ENCODE measurements around the gene TRIP13. TPM values are rescaled to one million over a fixed set of nuclear protein-coding genes. Genes with fewer than 3 reads are reported as not detected.

The TRIP13 gene
- total RNA-seq, 4 donors from 2014 or later = 0.53 to 3.0 (median 1.6) TPM

- TF ChIP-seq, protein P1, sequence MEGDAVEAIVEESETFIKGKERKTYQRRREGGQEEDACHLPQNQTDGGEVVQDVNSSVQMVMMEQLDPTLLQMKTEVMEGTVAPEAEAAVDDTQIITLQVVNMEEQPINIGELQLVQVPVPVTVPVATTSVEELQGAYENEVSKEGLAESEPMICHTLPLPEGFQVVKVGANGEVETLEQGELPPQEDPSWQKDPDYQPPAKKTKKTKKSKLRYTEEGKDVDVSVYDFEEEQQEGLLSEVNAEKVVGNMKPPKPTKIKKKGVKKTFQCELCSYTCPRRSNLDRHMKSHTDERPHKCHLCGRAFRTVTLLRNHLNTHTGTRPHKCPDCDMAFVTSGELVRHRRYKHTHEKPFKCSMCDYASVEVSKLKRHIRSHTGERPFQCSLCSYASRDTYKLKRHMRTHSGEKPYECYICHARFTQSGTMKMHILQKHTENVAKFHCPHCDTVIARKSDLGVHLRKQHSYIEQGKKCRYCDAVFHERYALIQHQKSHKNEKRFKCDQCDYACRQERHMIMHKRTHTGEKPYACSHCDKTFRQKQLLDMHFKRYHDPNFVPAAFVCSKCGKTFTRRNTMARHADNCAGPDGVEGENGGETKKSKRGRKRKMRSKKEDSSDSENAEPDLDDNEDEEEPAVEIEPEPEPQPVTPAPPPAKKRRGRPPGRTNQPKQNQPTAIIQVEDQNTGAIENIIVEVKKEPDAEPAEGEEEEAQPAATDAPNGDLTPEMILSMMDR (IDR thresholded peaks at IDR 0.05) = no peak
- H3K4me3 ChIP-seq (ENCODE audit: low read depth, poor library complexity, severe bottlenecking) = no peak overlapping the region
- no peak for DNase-seq (ENCODE audit: low spot score in 2 of 2)
- 89 to 91% methylated on average over 15 of the region's 15 CpGs for WGBS, 2 donors
- intact Hi-C loops (cut with DNase I; ENCODE audit: low total_unique reads) = no loop called here
Measured at GRCh38 chr5:860506-861150, 32.1 kb upstream of the TRIP13 start.

GRCh38 chr5:861442-862366 lies 31.0 kb upstream of the TRIP13 start:
- TF ChIP-seq, protein P1 (IDR thresholded peaks at IDR 0.05) = no peak
- WGBS, 2 donors = 70 to 78% methylated on average over 14 to 22 of the region's 22 CpGs
- DNase-seq (ENCODE audit: low spot score in 2 of 2) = no peak
- intact Hi-C loops (cut with DNase I; ENCODE audit: low total_unique reads) = no loop called here
- H3K4me3 ChIP-seq (ENCODE audit: low read depth, poor library complexity, severe bottlenecking) = no peak overlapping the region

- DNase-seq (ENCODE audit: low spot score in 2 of 2) = no peak
- 77 to 78% methylated on average over 24 to 25 of the region's 25 CpGs for WGBS, 2 donors
- intact Hi-C loops (cut with DNase I; ENCODE audit: low total_unique reads) = no loop called here
- TF ChIP-seq POLR2A (IDR thresholded peaks at IDR 0.05) = no peak
- TF ChIP-seq, protein P1 (IDR thresholded peaks at IDR 0.05) = no peak
- H3K4me3 ChIP-seq (ENCODE audit: low read depth, poor library complexity, severe bottlenecking) = no peak overlapping the region
Measured at GRCh38 chr5:862367-863243, 30.1 kb upstream of the TRIP13 start.

GRCh38 chr5:863244-863805 lies 29.4 kb upstream of the TRIP13 start:
- WGBS, 2 donors = 90 to 91% methylated on average over 14 to 16 of the region's 16 CpGs
- no peak overlapping the region for H3K4me3 ChIP-seq (ENCODE audit: low read depth, poor library complexity, severe bottlenecking)
- intact Hi-C loops (cut with DNase I; ENCODE audit: low total_unique reads) = no loop called here
- no peak for DNase-seq (ENCODE audit: low spot score in 2 of 2)
- TF ChIP-seq, protein P1 (IDR thresholded peaks at IDR 0.05) = no peak
- no peak for TF ChIP-seq POLR2A (IDR thresholded peaks at IDR 0.05)

- H3K4me3 ChIP-seq (ENCODE audit: low read depth, poor library complexity, severe bottlenecking) = no peak overlapping the region
- intact Hi-C loops (cut with DNase I; ENCODE audit: low total_unique reads) = no loop called here
- DNase-seq (ENCODE audit: low spot score in 2 of 2) = no peak
- TF ChIP-seq, protein P1 (IDR thresholded peaks at IDR 0.05) = no peak
- no peak for TF ChIP-seq POLR2A (IDR thresholded peaks at IDR 0.05)
- 77 to 80% methylated on average over 11 to 15 of the region's 15 CpGs for WGBS, 2 donors
Measured at GRCh38 chr5:864492-865167, 28.1 kb upstream of the TRIP13 start.

Data from lower leg skin (tissue), 4 donors.